Natural killer cell treated with Interleukin-12 subunit alpha and Interleukin-12 subunit beta and Interleukin-15 and Interleukin-18, amount 100 ng/mL, for 72 hours (primary cell): Measurements from ENCODE around the gene KIAA1586. TPM values are rescaled to one million over a fixed set of nuclear protein-coding genes. Genes with fewer than 3 reads are reported as not detected.
"Not testable (repeated sequence)": the region's sequence is repeated elsewhere in the genome, so short reads cannot be mapped to it uniquely, and the experiment has no call there.

Experiments used
- ATAC-seq, 2 donors: fragments of 150-1000 bp; cut with Tn5 transposase in 1 of 2; sonication (Bioruptor Pico), chemical (Tn5 transposase) in 1 of 2; 2 replicates each; pipeline ENCODE4 v1.10.0; 2021
- DNase-seq: peaks from one replicate; pipeline ENCODE4 v3.0.0; 2022; ENCODE audit warnings: low spot score
- H3K27ac Mint-ChIP-seq, 2 donors: 1 replicate in 1 of 2; 2 replicates in 1 of 2; pipeline ENCODE4 v1.8.0; 2022; ENCODE audit warnings: mixed read lengths in 2 of 2, mild to moderate bottlenecking in 1 of 2, moderate library complexity in 1 of 2
- H3K27me3 Mint-ChIP-seq, 2 donors: 1 replicate in 1 of 2; 2 replicates in 1 of 2; pipeline ENCODE4 v1.8.0; 2022; ENCODE audit warnings: mixed read lengths in 2 of 2
- H3K36me3 Mint-ChIP-seq: one replicate; pipeline ENCODE4 v1.8.0; 2022; ENCODE audit warnings: mixed read lengths
- H3K4me1 Mint-ChIP-seq, 2 donors: 1 replicate in 1 of 2; 2 replicates in 1 of 2; pipeline ENCODE4 v1.8.0; 2022; ENCODE audit warnings: low read depth in 2 of 2, mixed read lengths in 2 of 2, mild to moderate bottlenecking in 1 of 2
- H3K4me3 Mint-ChIP-seq: one replicate; pipeline ENCODE4 v1.8.0; 2022; ENCODE audit warnings: mixed read lengths
- H3K9me3 Mint-ChIP-seq: 2 replicates; pipeline ENCODE4 v1.8.0; 2022; ENCODE audit warnings: mixed read lengths
- total RNA-seq, 2 donors: library from RNA; stranded (reverse); gene quantifications; one replicate each; pipeline ENCODE4 v1.2.3, GENCODE V29; 2022

Gene KIAA1586
- 10 to 100 TPM; 11.4 to 16.8 TPM for total RNA-seq

DNA sequence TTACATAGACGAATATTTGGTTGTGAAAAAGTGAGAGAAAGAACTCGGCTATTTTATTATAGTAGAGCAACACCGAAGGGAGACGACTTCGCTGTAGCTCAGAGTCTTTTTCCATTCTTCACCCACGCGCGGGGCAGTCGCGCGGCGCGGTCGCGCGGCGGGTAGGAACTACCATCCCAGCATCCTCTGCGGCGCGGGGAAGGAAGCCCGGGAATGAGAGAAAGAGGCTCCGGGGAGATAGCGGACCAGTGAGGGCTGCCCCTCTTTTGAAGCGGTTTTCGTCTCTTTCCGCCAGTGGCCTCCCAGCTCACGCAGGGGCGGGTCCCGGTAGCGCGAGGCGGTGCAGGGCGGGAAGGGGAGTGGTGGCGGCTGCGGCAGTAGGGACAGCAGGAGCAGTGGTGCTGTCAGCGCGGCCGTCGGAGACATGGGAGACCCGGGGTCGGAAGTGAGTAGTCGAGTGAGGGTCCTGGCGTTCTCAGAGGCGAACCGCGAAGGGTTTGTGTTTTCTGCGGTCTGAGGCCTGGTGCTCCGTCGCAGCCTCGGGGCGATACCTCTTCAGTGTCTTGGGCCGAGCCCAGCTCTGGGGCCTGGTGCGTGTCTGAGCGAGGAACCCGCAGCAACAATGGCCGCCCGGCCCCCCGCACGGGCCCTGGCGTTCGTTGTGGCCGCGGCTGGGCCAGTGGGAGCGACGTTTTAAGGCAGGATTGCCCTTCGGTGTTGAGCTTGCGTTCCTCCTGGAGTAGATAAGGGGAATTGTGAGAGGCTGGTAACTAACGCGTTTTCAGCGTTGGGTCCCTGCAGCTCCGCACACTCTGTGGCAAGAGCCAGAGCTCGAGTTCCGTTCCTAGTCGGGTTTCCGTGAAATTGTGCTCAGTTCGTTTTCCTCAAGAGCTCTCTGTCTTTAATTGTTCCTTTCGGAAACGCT is at the start of gene KIAA1586:
Gene KIAA1586 (plus strand): TSS at position 362 of the 925 bp plus-strand sequence. CDS start 63 bp downstream, at position 425.
- Mint-ChIP-seq H3K4me1 (peaks cover 16 to 22% of the 10 kb centered on the region in 2 donors), H3K27ac (peak within 1 kb of the TSS; percentile 71 to 91), H3K27me3 (peaks cover 17 to 23% of the 10 kb centered on the region in 2 donors), H3K4me3 (peak within 1 kb of the TSS; percentile 86)
- not testable (repeated sequence) for H3K36me3 Mint-ChIP-seq, H3K9me3 Mint-ChIP-seq
- ATAC-seq: peak; percentile 97
- peak; percentile 90 for DNase-seq

DNA sequence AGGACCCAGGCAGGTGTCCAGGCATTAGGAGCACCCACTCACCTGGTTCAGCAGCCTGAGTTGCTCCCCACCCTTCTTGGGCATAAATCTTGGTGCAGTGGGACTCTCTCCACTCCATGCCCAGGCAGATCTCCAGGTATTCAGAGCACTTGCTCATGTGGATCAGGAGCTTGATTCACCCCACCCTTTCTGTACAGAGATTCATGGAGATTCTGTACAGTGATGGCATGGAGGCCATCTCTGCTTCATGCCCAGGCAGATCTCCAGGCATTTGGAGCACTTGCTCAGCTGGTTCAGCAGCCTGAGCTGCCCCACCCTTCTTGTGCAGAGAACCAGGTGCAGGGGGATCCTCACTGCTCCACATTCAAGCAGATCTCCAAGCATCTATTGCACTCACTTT is 47.4 kb upstream of the KIAA1586 start:
- no peak for DNase-seq
- Mint-ChIP-seq H3K27me3 (peaks cover 18 to 58% of the 10 kb centered on the region in 2 donors), H3K4me1 (no peaks in the 10 kb centered on the region), H3K27ac (no peak overlapping the region), H3K9me3 (no peaks in the 10 kb centered on the region), H3K4me3 (no peak overlapping the region), H3K36me3 (peaks cover 5% of the 10 kb centered on the region)
- ATAC-seq: no peak

- H3K27me3 Mint-ChIP-seq: peaks cover 18 to 57% of the 10 kb centered on the region in 2 donors
- H3K4me1 Mint-ChIP-seq: not testable (repeated sequence)
Measured at GRCh38 chr6:56999748-57000147, 46.7 kb upstream of the KIAA1586 start.

GRCh38 chr6:57002197-57002596 is 44.3 kb upstream of the KIAA1586 start:
- Mint-ChIP-seq H3K4me1 (no peaks in the 10 kb centered on the region), H3K4me3 (no peak overlapping the region), H3K27me3 (peaks cover 12 to 32% of the 10 kb centered on the region in 2 donors), H3K36me3 (peaks cover 5% of the 10 kb centered on the region), H3K9me3 (no peaks in the 10 kb centered on the region), H3K27ac (no peak overlapping the region)
- ATAC-seq: no peak
- no peak for DNase-seq

More at GRCh38 chr6:56999748-57000147, 46.7 kb upstream of the KIAA1586 start:
- not testable (repeated sequence) for H3K27ac Mint-ChIP-seq, DNase-seq, H3K9me3 Mint-ChIP-seq, H3K4me3 Mint-ChIP-seq, ATAC-seq, H3K36me3 Mint-ChIP-seq

DNA sequence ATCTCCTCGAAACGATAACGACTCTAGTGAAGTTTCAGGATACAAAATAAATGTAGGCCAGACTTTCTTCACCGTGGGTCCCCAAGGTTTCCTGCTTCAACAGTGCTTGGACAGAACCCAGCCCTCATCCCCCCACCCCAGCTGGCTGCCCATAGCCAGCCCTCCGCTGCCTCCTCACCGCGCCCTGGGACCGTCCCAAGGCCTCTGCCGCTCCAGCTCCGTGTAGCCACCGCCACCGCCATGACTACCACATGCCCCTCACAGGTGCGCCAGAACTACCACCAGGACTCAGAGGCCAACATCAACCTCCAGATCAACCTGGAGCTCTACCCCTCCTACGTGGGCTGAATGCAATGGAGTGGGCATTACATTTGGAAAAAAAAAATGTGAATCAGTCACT is 42.2 kb upstream of the KIAA1586 start:
- DNase-seq: no peak
- ATAC-seq: no peak
- no peaks in the 10 kb centered on the region for H3K36me3 Mint-ChIP-seq
- no peaks in the 10 kb centered on the region for H3K9me3 Mint-ChIP-seq
- H3K4me1 Mint-ChIP-seq: no peaks in the 10 kb centered on the region
- peaks cover 13 to 30% of the 10 kb centered on the region in 2 donors for H3K27me3 Mint-ChIP-seq
- no peak overlapping the region for H3K4me3 Mint-ChIP-seq
- H3K27ac Mint-ChIP-seq: no peak overlapping the region

DNA sequence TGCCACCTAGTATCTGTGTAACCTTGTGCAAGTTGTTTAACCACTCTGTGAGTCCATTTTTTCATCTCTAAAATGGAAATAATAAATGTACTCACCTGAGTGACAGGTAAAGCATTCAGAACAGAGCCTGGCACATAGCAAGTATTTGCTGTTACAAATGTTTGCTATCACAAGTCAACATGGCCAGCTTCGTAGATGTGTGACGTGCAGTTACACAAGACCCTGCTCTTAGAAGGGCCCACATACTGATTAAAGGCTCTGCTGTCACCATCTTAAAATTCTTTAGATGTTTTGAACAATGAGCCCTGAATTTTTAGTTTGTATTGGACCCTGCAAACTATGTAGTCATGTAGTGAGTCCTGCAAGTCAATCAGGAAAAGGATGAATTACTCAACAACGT is 40.4 kb upstream of the KIAA1586 start:
- no peaks in the 10 kb centered on the region for H3K36me3 Mint-ChIP-seq
- no peaks in the 10 kb centered on the region for H3K4me1 Mint-ChIP-seq
- H3K9me3 Mint-ChIP-seq: no peaks in the 10 kb centered on the region
- H3K27me3 Mint-ChIP-seq: peaks cover 13 to 30% of the 10 kb centered on the region in 2 donors
- DNase-seq (no peak), ATAC-seq (no peak)
- no peak overlapping the region for H3K27ac Mint-ChIP-seq
- no peak overlapping the region for H3K4me3 Mint-ChIP-seq

DNA sequence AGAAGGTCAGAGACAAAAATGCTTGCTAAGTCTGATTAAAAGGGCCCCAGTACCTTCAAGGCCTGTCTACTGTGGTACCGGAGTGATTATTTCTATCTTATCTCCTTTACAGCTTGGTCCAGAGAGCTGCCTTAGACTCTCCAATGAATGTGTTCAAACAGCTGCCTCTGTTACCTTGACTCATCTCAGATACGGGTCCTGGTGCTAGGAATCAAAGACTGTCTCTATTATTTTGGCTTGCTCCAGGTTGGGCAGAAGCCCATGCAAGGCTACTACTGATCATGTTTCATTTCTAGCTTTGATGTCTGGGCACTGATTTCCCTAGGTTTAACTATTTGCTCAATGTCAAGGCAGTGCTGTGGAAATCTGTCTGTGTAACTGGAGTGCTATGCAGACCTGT is 38.4 kb upstream of the KIAA1586 start:
- H3K36me3 Mint-ChIP-seq, H3K9me3 Mint-ChIP-seq, ATAC-seq, H3K4me3 Mint-ChIP-seq, DNase-seq, H3K4me1 Mint-ChIP-seq, H3K27ac Mint-ChIP-seq: not testable (repeated sequence)
- peaks cover 2 to 21% of the 10 kb centered on the region in 2 donors for H3K27me3 Mint-ChIP-seq

DNA sequence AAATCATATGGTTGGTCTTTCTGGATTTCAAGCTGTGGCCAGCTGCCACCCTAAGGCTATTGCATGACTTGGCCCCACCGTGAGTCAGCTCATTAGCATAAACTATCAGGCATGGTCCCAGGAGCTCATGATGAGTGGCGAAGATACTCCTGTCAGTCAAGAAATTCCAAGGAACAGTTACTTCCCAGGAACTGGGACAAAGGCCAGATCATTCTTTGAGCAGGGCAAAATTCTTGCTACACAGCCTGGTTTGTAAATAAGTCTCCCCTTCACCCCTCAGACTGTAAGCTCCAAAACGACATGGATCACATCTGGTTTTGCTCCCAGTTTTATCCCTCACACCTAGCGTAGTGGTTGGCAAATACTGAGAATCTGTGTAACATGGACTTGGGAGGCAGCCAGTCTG is 33.0 kb upstream of the KIAA1586 start:
- Mint-ChIP-seq H3K4me1 (no peaks in the 10 kb centered on the region), H3K9me3 (no peaks in the 10 kb centered on the region), H3K27ac (no peak overlapping the region), H3K36me3 (no peaks in the 10 kb centered on the region), H3K4me3 (no peak overlapping the region), H3K27me3 (peaks cover 2 to 21% of the 10 kb centered on the region in 2 donors)
- ATAC-seq: no peak
- no peak for DNase-seq

GRCh38 chr6:57017069-57017468 is 29.4 kb upstream of the KIAA1586 start:
- ATAC-seq (no peak), DNase-seq (no peak)
- Mint-ChIP-seq H3K36me3 (no peaks in the 10 kb centered on the region), H3K27me3 (peaks cover 4 to 13% of the 10 kb centered on the region in 2 donors), H3K27ac (no peak overlapping the region), H3K9me3 (no peaks in the 10 kb centered on the region), H3K4me1 (no peaks in the 10 kb centered on the region), H3K4me3 (no peak overlapping the region)

DNA sequence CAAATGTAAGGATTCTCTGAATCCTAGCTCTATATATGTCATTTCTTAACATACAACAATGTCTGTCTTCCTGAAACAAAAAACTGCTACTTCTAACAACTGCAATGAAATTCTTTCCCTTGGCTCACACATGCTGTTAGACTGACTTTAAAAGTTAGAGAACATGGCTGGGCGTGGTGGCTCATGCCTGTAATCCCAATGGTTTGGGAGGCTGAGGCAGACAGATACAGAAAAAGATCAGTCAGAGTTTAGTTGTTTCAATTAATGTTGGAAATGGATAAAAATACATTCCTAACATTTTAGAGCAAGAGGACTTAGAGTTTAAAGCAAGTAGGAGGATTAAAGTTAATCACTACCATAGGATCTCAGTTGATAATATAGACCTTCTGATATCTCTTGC is 28.7 kb upstream of the KIAA1586 start:
- ATAC-seq: no peak
- H3K27me3 Mint-ChIP-seq: peaks cover 4 to 12% of the 10 kb centered on the region in 2 donors
- H3K36me3 Mint-ChIP-seq: no peaks in the 10 kb centered on the region
- no peak overlapping the region for H3K27ac Mint-ChIP-seq
- H3K4me1 Mint-ChIP-seq: no peaks in the 10 kb centered on the region
- no peak for DNase-seq
- H3K9me3 Mint-ChIP-seq: no peaks in the 10 kb centered on the region
- no peak overlapping the region for H3K4me3 Mint-ChIP-seq

GRCh38 chr6:57019434-57019833 is 27.1 kb upstream of the KIAA1586 start:
- H3K4me3 Mint-ChIP-seq: no peak overlapping the region
- no peak overlapping the region for H3K27ac Mint-ChIP-seq
- no peak for DNase-seq
- no peaks in the 10 kb centered on the region for H3K4me1 Mint-ChIP-seq
- H3K27me3 Mint-ChIP-seq: peaks cover 4 to 9% of the 10 kb centered on the region in 2 donors
- no peak for ATAC-seq
- peaks cover under 1% of the 10 kb centered on the region for H3K9me3 Mint-ChIP-seq
- H3K36me3 Mint-ChIP-seq: peaks cover 3% of the 10 kb centered on the region

DNA sequence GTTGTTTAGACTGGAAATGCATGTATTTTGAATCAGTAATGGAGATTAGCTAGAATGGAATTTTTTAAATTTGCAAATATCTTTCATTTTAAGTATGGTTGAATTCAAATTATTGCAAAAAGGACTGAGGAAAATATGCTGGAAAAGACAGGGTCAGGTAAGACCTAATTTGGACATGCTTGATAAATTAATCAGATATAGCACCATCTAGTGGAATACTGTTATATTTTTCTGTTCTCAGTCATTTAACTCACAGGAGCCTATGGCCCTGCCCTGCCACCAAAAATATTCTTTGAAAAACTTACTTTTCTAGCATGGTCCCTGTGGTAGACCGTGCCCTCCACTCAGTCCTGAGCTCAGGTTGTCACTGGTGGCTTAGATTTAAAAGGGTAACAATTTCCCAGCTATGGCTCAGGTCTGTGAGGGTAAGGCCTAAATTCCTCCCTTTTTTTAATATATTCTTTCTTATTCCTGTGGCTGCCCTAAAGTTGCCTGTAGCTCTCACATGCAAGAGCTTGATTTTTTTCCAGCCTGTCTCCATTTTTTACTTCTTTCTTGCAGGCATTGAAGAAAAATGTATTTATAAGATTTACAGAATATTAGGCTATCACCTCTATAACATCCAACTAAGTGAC is 25.3 kb upstream of the KIAA1586 start:
- ATAC-seq (no peak), DNase-seq (no peak)
- peaks cover 14% of the 10 kb centered on the region for H3K9me3 Mint-ChIP-seq
- H3K4me1 Mint-ChIP-seq: no peaks in the 10 kb centered on the region
- H3K4me3 Mint-ChIP-seq: no peak overlapping the region
- H3K27ac Mint-ChIP-seq: no peak overlapping the region
- peaks cover 14 to 23% of the 10 kb centered on the region in 2 donors for H3K27me3 Mint-ChIP-seq
- H3K36me3 Mint-ChIP-seq: peaks cover 15% of the 10 kb centered on the region

GRCh38 chr6:57024321-57024720 is 22.2 kb upstream of the KIAA1586 start:
- Mint-ChIP-seq H3K4me1 (no peaks in the 10 kb centered on the region), H3K27ac (no peak overlapping the region), H3K9me3 (peaks cover 14% of the 10 kb centered on the region)

GRCh38 chr6:57024775-57025174 is 21.7 kb upstream of the KIAA1586 start:
- no peak for ATAC-seq
- no peak for DNase-seq
- H3K4me1 Mint-ChIP-seq: no peaks in the 10 kb centered on the region
- peaks cover 15% of the 10 kb centered on the region for H3K36me3 Mint-ChIP-seq
- peaks cover 14% of the 10 kb centered on the region for H3K9me3 Mint-ChIP-seq
- H3K27me3 Mint-ChIP-seq: peaks cover 10 to 16% of the 10 kb centered on the region in 2 donors
- H3K4me3 Mint-ChIP-seq: no peak overlapping the region
- H3K27ac Mint-ChIP-seq: no peak overlapping the region

More at GRCh38 chr6:57024321-57024720, 22.2 kb upstream of the KIAA1586 start:
- no peak for DNase-seq
- Mint-ChIP-seq H3K4me3 (no peak overlapping the region), H3K27me3 (peaks cover 14 to 16% of the 10 kb centered on the region in 2 donors), H3K36me3 (peaks cover 15% of the 10 kb centered on the region)
- ATAC-seq: no peak
